ENCODE measurements around the gene SART1.

DNA sequence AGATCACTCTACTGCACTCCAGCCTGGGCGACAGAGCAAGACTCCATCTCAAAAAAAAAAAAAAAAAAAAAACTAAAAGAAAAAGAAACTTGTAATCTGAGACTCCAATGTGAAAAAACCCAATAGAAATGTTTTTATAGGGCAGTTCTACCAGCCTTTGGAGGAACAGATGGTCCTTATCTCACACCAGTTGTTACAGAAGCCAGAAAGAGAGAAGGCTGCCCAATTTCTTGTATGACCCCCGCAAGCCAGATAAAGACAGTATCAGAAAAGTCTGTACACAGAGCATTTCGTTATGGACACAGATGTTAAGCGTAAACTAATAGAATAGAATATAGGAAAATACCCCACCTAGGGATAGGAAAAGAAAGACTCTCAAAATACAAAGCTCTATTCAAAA, 27.5 kb upstream of the SART1 start:
- no peak for TF ChIP-seq POLR2AphosphoS5 (IDR thresholded peaks at IDR 0.05; ENCODE audit: insufficient read depth in 1 of 2, low read depth in 1 of 2)
- TF ChIP-seq, protein P1, sequence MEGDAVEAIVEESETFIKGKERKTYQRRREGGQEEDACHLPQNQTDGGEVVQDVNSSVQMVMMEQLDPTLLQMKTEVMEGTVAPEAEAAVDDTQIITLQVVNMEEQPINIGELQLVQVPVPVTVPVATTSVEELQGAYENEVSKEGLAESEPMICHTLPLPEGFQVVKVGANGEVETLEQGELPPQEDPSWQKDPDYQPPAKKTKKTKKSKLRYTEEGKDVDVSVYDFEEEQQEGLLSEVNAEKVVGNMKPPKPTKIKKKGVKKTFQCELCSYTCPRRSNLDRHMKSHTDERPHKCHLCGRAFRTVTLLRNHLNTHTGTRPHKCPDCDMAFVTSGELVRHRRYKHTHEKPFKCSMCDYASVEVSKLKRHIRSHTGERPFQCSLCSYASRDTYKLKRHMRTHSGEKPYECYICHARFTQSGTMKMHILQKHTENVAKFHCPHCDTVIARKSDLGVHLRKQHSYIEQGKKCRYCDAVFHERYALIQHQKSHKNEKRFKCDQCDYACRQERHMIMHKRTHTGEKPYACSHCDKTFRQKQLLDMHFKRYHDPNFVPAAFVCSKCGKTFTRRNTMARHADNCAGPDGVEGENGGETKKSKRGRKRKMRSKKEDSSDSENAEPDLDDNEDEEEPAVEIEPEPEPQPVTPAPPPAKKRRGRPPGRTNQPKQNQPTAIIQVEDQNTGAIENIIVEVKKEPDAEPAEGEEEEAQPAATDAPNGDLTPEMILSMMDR (IDR thresholded peaks at IDR 0.05) = no peak
- no peak for TF ChIP-seq POLR2A (IDR thresholded peaks at IDR 0.05)
